WI38 (cell line): ENCODE data around the gene PSMF1.
"Not testable (repeated sequence)": the region's sequence is repeated elsewhere in the genome, so short reads cannot be mapped to it uniquely, and the experiment has no call there.

Source experiments
- H3K4me3 ChIP-seq: 2 replicates; pipeline ENCODE4 v1.5.1; 2011; ENCODE audit warnings: low read depth, mild to moderate bottlenecking, control low read depth, low read length
- TF ChIP-seq, protein P1 (sequence below): IDR thresholded peaks from 2 replicates; pipeline ENCODE4 v1.5.1; 2012; ENCODE audit warnings: low read depth, mild to moderate bottlenecking, control low read depth, low read length

Gene PSMF1

DNA sequence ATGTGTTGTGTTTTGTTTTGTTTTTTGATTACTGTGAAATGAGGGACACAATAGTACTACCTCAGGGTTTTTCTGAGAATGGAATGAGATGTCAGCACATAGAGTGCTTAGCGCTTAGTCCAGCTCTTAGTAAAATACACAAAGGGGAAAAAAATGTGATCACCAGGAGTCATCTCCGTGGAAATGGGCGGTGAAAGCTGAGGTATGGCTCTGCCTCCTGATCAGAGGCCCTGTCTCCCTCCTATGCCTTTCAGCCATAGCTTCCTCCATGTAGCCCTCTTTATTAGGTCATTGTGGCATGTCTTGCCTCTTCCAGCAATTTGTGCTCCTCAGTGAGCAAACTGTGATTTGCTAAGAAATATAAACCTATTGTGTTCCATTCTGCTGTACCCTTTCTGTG, 13.0 kb downstream of the PSMF1 start:
- TF ChIP-seq, protein P1, sequence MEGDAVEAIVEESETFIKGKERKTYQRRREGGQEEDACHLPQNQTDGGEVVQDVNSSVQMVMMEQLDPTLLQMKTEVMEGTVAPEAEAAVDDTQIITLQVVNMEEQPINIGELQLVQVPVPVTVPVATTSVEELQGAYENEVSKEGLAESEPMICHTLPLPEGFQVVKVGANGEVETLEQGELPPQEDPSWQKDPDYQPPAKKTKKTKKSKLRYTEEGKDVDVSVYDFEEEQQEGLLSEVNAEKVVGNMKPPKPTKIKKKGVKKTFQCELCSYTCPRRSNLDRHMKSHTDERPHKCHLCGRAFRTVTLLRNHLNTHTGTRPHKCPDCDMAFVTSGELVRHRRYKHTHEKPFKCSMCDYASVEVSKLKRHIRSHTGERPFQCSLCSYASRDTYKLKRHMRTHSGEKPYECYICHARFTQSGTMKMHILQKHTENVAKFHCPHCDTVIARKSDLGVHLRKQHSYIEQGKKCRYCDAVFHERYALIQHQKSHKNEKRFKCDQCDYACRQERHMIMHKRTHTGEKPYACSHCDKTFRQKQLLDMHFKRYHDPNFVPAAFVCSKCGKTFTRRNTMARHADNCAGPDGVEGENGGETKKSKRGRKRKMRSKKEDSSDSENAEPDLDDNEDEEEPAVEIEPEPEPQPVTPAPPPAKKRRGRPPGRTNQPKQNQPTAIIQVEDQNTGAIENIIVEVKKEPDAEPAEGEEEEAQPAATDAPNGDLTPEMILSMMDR, result no peak
- no peak overlapping the region for H3K4me3 ChIP-seq

DNA sequence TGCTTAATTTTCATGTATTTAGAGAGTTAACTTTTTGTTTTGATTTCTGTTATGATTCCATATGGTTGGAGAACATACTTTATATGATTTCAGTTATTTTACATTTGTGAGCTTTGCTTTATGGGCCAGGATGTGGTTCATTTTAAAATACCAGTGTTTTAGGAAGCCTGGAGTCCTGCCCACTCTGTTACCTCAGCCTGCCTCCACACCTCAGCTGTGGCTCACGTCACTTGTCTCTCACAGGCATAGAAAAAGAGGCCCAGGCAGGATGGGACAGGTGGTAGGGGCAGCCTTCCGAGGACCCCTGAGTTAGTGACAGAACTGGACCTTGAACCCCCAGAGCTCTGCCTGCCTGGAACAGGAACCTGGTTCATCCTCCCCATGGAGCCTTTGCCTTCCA, 16.0 kb downstream of the PSMF1 start:
- no peak overlapping the region for H3K4me3 ChIP-seq
- TF ChIP-seq, protein P1, result no peak

DNA sequence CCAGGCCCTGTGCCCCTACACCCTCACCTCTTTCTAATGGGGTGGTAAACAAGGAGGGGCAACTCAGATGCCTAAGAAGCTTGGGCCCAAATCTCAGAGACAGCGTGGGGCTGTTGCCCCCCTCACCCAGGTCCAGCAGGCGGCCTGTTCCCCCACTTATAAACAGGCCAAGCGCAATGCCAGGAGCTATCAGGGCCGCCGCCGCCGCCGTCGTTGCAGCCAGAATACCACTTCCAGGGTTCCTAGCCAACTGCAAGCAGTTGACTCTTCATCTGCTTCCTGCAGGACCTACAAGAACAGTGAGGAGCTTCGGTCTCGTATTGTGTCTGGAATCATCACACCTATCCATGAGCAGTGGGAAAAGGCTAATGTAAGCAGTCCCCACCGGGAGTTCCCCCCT, 16.4 kb downstream of the PSMF1 start:
- no peak overlapping the region for H3K4me3 ChIP-seq
- TF ChIP-seq, protein P1, result no peak

DNA sequence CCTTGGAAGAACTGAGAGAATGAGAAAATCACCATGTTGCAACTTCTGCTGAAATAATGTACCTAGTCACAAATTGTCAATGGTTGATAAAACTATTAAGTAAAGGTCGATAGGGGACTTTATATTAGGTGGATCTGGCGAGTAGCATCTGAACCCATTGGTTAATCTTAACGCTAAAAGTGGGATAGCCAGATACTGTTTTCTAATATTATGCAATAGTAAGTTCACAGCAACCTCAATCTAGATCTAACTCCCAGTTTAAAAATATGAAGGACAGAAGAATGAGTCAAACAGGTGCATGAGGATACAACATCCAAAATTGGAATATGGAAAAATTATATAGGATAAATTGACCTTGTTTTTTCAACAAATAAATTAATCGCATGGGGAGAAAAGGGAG, 18.8 kb downstream of the PSMF1 start:
- TF ChIP-seq, protein P1, result no peak
- no peak overlapping the region for H3K4me3 ChIP-seq

DNA sequence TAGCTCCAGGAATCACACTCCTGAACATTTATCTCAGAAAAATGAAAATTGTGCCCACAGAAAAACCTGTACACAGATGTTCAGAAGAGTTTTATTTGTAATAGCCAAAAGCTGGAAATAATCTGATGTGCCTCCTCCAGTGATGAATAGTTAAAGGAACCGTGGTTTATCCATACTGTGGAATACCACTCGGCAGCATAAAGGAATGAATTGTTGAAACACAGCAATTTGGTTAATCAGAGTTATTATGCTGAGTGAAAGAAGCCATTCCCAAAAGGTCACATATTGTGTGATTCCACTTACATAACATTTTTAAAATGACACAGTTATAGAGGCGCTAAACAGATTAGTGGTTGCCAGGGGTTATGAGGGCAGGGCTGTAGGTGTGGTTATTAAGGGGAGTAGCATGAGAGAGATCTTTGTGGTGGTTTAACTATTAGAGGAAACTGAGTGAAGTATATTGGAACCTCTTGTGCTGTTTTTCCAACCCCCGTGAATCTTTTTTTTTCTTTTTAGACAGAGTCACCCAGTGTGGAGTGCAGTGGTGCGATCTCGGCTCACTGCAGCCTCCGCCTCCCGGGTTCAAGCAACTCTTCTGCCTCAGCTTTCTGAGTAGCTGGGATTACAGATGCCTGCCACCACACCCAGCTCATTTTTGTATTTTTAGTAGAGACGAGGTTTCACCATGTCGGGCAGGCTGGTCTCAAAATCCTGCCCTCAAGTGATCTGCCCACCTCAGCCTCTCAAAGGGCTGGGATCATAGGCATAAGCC, 26.2 kb downstream of the PSMF1 start:
- TF ChIP-seq, protein P1, result no peak
- no peak overlapping the region for H3K4me3 ChIP-seq

DNA sequence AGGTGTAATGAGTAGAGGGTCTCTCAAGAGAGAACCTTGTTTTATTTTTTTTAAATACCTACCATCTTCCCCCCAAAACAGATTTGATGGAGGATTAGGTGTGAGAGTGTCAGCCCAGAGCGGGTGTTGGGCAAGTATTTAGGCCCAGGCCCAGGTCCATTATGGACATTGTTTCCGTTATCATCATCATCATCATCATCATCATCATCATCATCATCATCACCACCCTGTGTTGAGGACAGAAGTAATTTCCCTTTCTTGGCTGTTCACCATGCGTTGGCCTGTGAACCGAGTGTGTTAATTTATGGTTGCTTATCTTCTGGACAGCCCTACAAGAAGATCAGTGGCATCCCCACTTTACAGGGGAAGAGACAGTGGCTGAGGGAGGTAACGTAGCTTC, 28.6 kb downstream of the PSMF1 start:
- H3K4me3 ChIP-seq, result no peak overlapping the region
- TF ChIP-seq, protein P1, result no peak

DNA sequence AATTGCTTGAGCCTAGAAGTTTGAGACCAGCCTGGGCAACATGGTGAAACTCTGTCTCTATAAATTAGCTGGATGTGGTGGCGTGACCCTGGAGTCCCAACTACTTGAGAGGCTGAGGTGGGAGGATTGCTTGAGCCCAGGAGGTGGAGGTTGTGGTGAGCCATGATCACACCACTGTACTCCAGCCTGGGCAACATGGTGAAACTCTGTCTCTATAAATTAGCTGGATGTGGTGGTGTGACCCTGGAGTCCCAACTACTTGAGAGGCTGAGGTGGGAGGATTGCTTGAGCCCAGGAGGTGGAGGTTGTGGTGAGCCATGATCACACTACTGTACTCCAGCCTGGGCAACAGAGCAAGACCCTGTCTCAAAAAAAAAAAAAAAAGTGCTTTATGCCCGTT, 31.4 kb downstream of the PSMF1 start:
- H3K4me3 ChIP-seq, result not testable (repeated sequence)

DNA sequence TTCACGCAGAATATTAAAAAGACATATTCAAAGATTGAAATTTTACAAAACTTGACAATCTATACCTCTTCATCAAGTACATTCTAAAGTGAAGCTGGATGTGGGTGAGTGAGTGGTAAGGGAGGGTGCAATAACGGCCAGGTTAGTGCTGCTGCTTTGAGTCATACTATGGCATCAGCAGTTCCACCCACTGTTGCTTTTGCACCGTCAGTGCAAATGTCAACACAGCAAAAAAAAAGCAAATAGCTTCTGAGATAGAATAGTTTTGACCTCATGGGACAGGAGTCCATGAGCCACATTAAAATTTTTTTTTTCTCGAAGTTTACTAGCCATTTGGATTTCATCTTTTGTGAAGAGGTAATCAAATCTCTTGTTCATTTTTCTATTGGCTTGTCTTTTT, 31.8 kb downstream of the PSMF1 start:
- no peak overlapping the region for H3K4me3 ChIP-seq
- TF ChIP-seq, protein P1, result no peak
